Caco-2 (cell line): Measurements from ENCODE around the gene LIG1. TPM values are rescaled to one million over a fixed set of nuclear protein-coding genes. Genes with fewer than 3 reads are reported as not detected.
A peak's percentile ranks its signal among the peaks of the same experiment; 100 is the strongest.

Experiments
- BruUV-seq: library from RNA; stranded (reverse); fragments of 400-500 nt; replicated peaks from 2 replicates; lab custom pipeline; 2021; lab: Mats Ljungman, UMichigan
- CTCF ChIA-PET: fragments of 300-600 bp; sonication (Branson Sonifier 250); formaldehyde crosslinking; loops from one replicate; lab custom pipeline; 2022; ENCODE audit warnings: antibody characterized with exemption; lab: Charles Lee
- POLR2A ChIA-PET: fragments of 300-600 bp; sonication (Branson Sonifier 250); formaldehyde crosslinking; loops from one replicate; lab custom pipeline; 2022; ENCODE audit warnings: antibody characterized with exemption; lab: Charles Lee
- DNase-seq, 2 experiments: peaks; one replicate each; pipeline versions ENCODE4 v3.0.0 to v3.0.0-alpha.2; 2020 to 2022
- H3K27me3 ChIP-seq: replicated peaks from 2 replicates; pipeline ENCODE4 v1.6.0; 2011; ENCODE audit warnings: low read length; ENCODE audit not compliant: control insufficient read depth, insufficient read depth
- H3K36me3 ChIP-seq: 2 replicates; pipeline ENCODE4 v1.5.1; 2011; ENCODE audit warnings: low read length; ENCODE audit not compliant: control insufficient read depth, insufficient read depth
- H3K4me1 ChIP-seq: fragments of 250-450 bp; sonication (Bioruptor Pico); 2 replicates; pipeline ENCODE4 v1.5.1; 2020; ENCODE audit warnings: mild to moderate bottlenecking
- H3K4me3 ChIP-seq: 2 replicates; pipeline ENCODE4 v1.5.1; 2011; ENCODE audit warnings: low read depth, mild to moderate bottlenecking, control low read depth, low read length
- H3K9me3 ChIP-seq: fragments of 250-450 bp; sonication (Bioruptor Pico); 2 replicates; pipeline ENCODE4 v1.5.1; 2020; ENCODE audit warnings: mild to moderate bottlenecking, moderate library complexity
- H3K27ac Mint-ChIP-seq: one replicate; pipeline ENCODE4 v1.8.0; 2022; ENCODE audit warnings: mixed read lengths; ENCODE audit not compliant: unreplicated experiment
- H3K27me3 Mint-ChIP-seq: one replicate; pipeline ENCODE4 v1.8.0; 2022; ENCODE audit warnings: mixed read lengths; ENCODE audit not compliant: insufficient read depth, unreplicated experiment
- H3K36me3 Mint-ChIP-seq: one replicate; pipeline ENCODE4 v1.8.0; 2022; ENCODE audit warnings: mild to moderate bottlenecking, mixed read lengths; ENCODE audit not compliant: insufficient read depth, unreplicated experiment
- H3K4me1 Mint-ChIP-seq: one replicate; pipeline ENCODE4 v1.8.0; 2022; ENCODE audit warnings: low read depth, mixed read lengths; ENCODE audit not compliant: unreplicated experiment
- H3K4me3 Mint-ChIP-seq: one replicate; pipeline ENCODE4 v1.8.0; 2022; ENCODE audit warnings: mild to moderate bottlenecking, moderate library complexity, mixed read lengths; ENCODE audit not compliant: unreplicated experiment
- H3K9me3 Mint-ChIP-seq: one replicate; pipeline ENCODE4 v1.8.0; 2022; ENCODE audit warnings: mixed read lengths; ENCODE audit not compliant: unreplicated experiment
- CTCF ChIP-seq, 2 experiments: fragments of 200-600 bp in 1 of 2; IDR thresholded peaks; 1 replicate in 1 of 2; 2 replicates in 1 of 2; pipeline versions ENCODE4 v1.5.1 to v1.8.0; 2011 to 2022; ENCODE audit warnings: antibody characterized with exemption in 1 of 2, control low read depth in 1 of 2, inconsistent platforms in 1 of 2, low read depth in 1 of 2, low read length in 1 of 2, mild to moderate bottlenecking in 1 of 2, moderate library complexity in 1 of 2; ENCODE audit not compliant: insufficient read depth in 1 of 2, severe bottlenecking in 1 of 2, unreplicated experiment in 1 of 2
- intact Hi-C: fragments of 100-400 bp; cut with micrococcal nuclease; formaldehyde crosslinking; loops from one replicate; pipeline ENCODE4 v1.10.0; 2022; ENCODE audit not compliant: unreplicated experiment
- total RNA-seq: library from RNA; stranded (reverse); gene quantifications from 2 replicates; pipeline ENCODE4 v1.2.3, GENCODE V29; 2022

LIG1 gene
- total RNA-seq, 1 experiment from 2014 or later: 78.7 TPM

DNA sequence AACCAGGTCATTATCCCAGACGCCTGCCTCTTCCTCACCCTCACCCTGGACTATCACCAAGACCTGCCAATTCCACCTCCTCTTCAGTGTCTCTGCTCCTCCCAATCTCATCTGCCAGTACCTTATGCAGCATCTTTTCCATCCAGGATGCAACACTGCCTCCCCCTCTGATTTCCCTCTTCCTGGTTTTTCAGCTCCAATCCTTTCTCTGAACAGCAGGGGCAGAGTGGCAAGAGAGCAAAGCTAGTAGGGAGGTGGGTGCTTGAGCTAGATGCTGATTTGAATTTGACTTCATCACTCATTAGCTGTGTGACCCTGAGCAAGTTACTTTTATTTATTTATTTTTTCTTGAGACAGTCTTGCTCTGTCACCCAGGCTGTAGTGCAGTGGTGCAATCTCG lies 100.7 kb downstream of the LIG1 start:
- Histone ChIP-seq H3K4me1 (no peaks in the 10 kb centered on the region), H3K27me3 (no peaks in the 10 kb centered on the region; the same call in 1 of the 2 replicates), H3K4me3 (no peak overlapping the region), H3K36me3 (no peaks in the 10 kb centered on the region), H3K9me3 (0 out of 2 replicates have a peak, but pooled peaks cover 3% of the 10 kb centered on the region)
- intact Hi-C loops: no loop called here
- peak in 1 of 2 experiments; percentile 8 for DNase-seq
- no peaks in the 10 kb centered on the region for H3K9me3 Mint-ChIP-seq
- no peaks in the 10 kb centered on the region for H3K36me3 Mint-ChIP-seq
- H3K27ac Mint-ChIP-seq: no peak overlapping the region
- no TSS peak for BruUV-seq
- CTCF ChIA-PET: no interaction called here
- peaks cover 2% of the 10 kb centered on the region for H3K27me3 Mint-ChIP-seq
- TF ChIP-seq CTCF (IDR thresholded peaks at IDR 0.05; ENCODE audit: insufficient read depth in 1 of 2, low read depth in 1 of 2, low read length in 1 of 2, severe bottlenecking in 1 of 2, unreplicated experiment in 1 of 2): no peak
- no peak overlapping the region for H3K4me3 Mint-ChIP-seq
- no peaks in the 10 kb centered on the region for H3K4me1 Mint-ChIP-seq
- POLR2A ChIA-PET: no interaction called here

Other genes with a start within 250 kb of the LIG1 start
- not detected in 2 replicates for gene BSPH1, start 178.2 kb downstream of the LIG1 start, total RNA-seq
- gene ELSPBP1, start 175.7 kb downstream of the LIG1 start, total RNA-seq: not detected in 2 replicates
- gene CABP5, start 126.3 kb downstream of the LIG1 start, total RNA-seq: not detected in 2 replicates
- gene PLA2G4C, start 59.5 kb downstream of the LIG1 start, total RNA-seq: 1.5 and 2.4 TPM in 2 replicates
- gene ZSWIM9, start 336 bp upstream of the LIG1 start, total RNA-seq: 4.9 and 6.6 TPM in 2 replicates
- 17.7 and 19.9 TPM in 2 replicates for gene CARD8, start 85.6 kb upstream of the LIG1 start, total RNA-seq
- gene ZNF114, start 99.7 kb upstream of the LIG1 start, total RNA-seq: 8.7 and 9.3 TPM in 2 replicates
- 6.8 and 11.3 TPM in 2 replicates for gene EMP3, start 155.2 kb upstream of the LIG1 start, total RNA-seq
- 20.4 and 24.4 TPM in 2 replicates for gene TMEM143, start 193.6 kb upstream of the LIG1 start, total RNA-seq
- 0.32 TPM in 1 of 2 replicates, not detected in the other for gene SYNGR4, start 194.0 kb upstream of the LIG1 start, total RNA-seq
- 375 and 381 TPM in 2 replicates for gene KDELR1, start 221.2 kb upstream of the LIG1 start, total RNA-seq
- 6.5 and 7.3 TPM in 2 replicates for gene GRIN2D, start 223.3 kb upstream of the LIG1 start, total RNA-seq